T47D (cell line): ENCODE measurements around the gene ZNF486.
A peak's percentile ranks its signal among the peaks of the same experiment; 100 is the strongest.
"Not testable (repeated sequence)": the region's sequence is repeated elsewhere in the genome, so short reads cannot be mapped to it uniquely, and the experiment has no call there.

Source experiments
- DNase-seq, 2 experiments: peaks; one replicate each; pipeline versions ENCODE4 v3.0.0 to v3.0.0-alpha.2; 2011 to 2012; ENCODE audit warnings: low read depth in 1 of 2, low spot score in 1 of 2
- JUND ChIP-seq: IDR thresholded peaks from 2 replicates; pipeline ENCODE4 v1.6.1; 2012; ENCODE audit warnings: low read depth
- in situ Hi-C: cut with HindIII; loops from 2 replicates; pipeline ENCODE4 v1.10.0; 2016; ENCODE audit warnings: low sequenced_read_pairs, low pct_unique_long_range_greater_than_20kb

ZNF486 gene

GRCh38 chr19:20171285-20171684 lies 4.3 kb downstream of the ZNF486 start:
- in situ Hi-C loops, result no loop called here
- DNase-seq, result no peak
- no peak for TF ChIP-seq JUND

GRCh38 chr19:20175848-20176247 lies 8.8 kb downstream of the ZNF486 start:
- DNase-seq, in situ Hi-C loops: not testable (repeated sequence)

GRCh38 chr19:20179956-20180355 lies 12.9 kb downstream of the ZNF486 start:
- DNase-seq, in situ Hi-C loops: not testable (repeated sequence)

- in situ Hi-C loops, result no loop called here
- no peak for DNase-seq
- no peak for TF ChIP-seq JUND
These were observed 15.3 kb downstream of the ZNF486 start for GRCh38 chr19:20182222-20182785.

- no peak for TF ChIP-seq JUND
- DNase-seq, result no peak
These were observed 19.2 kb downstream of the ZNF486 start for GRCh38 chr19:20186174-20186573.

GRCh38 chr19:20197747-20198146 lies 30.7 kb downstream of the ZNF486 start:
- in situ Hi-C loops, result no loop called here
- TF ChIP-seq JUND, result no peak
- DNase-seq, result no peak

More at GRCh38 chr19:20186174-20186573, 19.2 kb downstream of the ZNF486 start:
- in situ Hi-C loops, result no loop called here

GRCh38 chr19:20209051-20209450 lies 42.0 kb downstream of the ZNF486 start:
- in situ Hi-C loops, result no loop called here
- DNase-seq, result no peak
- TF ChIP-seq JUND, result no peak

- in situ Hi-C loops, DNase-seq: not testable (repeated sequence)
These were observed 47.4 kb downstream of the ZNF486 start for GRCh38 chr19:20214366-20214765.

- DNase-seq, in situ Hi-C loops: not testable (repeated sequence)
These were observed 54.6 kb downstream of the ZNF486 start for GRCh38 chr19:20221605-20222004.

GRCh38 chr19:20233105-20233504 lies 66.1 kb downstream of the ZNF486 start:
- DNase-seq, result no peak
- in situ Hi-C loops, result no loop called here
- no peak for TF ChIP-seq JUND

- TF ChIP-seq JUND, result no peak
- DNase-seq, result no peak
These were observed 68.1 kb downstream of the ZNF486 start for GRCh38 chr19:20235156-20235555.

GRCh38 chr19:20237773-20238623 lies 71.0 kb downstream of the ZNF486 start:
- TF ChIP-seq JUND, result no peak
- DNase-seq, result peak; percentile 33 to 96
- in situ Hi-C loops, result no loop called here

More at GRCh38 chr19:20235156-20235555, 68.1 kb downstream of the ZNF486 start:
- in situ Hi-C loops, result no loop called here

- DNase-seq, result no peak
- no peak for TF ChIP-seq JUND
- in situ Hi-C loops, result no loop called here
These were observed 76.6 kb downstream of the ZNF486 start for GRCh38 chr19:20243629-20244028.
